Fibroblast of pulmonary artery (primary cell): ENCODE results near the gene MAGEC3.

Source experiments
- DNase-seq: peaks from one replicate; pipeline ENCODE4 v3.0.0-alpha.2; 2010; ENCODE audit warnings: low read depth
- H3K4me3 ChIP-seq: replicated peaks from 2 replicates; pipeline ENCODE4 v1.5.1; 2011; ENCODE audit warnings: low read depth, mild to moderate bottlenecking, control low read depth, low read length, moderate library complexity
- CTCF ChIP-seq: IDR thresholded peaks from 2 replicates; pipeline ENCODE4 v1.5.1; 2011; ENCODE audit warnings: mild to moderate bottlenecking, control low read depth, low read length, inconsistent platforms; ENCODE audit errors: missing control alignments

Gene MAGEC3

GRCh38 chrX:141903400-141904155 lies 65.5 kb downstream of the MAGEC3 start, which contains the start of gene MAGEC1:
TSS of gene MAGEC1 (plus strand) at chrX:141903894. CDS start at chrX:141905073, 1,179 bp downstream.
- no peak for TF ChIP-seq CTCF
- DNase-seq: no peak
- no peak within 1 kb of the TSS for H3K4me3 ChIP-seq

GRCh38 chrX:141904262-141904661 lies 66.1 kb downstream of the MAGEC3 start:
- DNase-seq: no peak
- TF ChIP-seq CTCF: no peak
- H3K4me3 ChIP-seq: no peak overlapping the region

GRCh38 chrX:141917801-141918200 lies 79.7 kb downstream of the MAGEC3 start:
- no peak for TF ChIP-seq CTCF
- H3K4me3 ChIP-seq: no peak overlapping the region

GRCh38 chrX:141924293-141924692 lies 86.2 kb downstream of the MAGEC3 start:
- no peak for TF ChIP-seq CTCF
- H3K4me3 ChIP-seq: no peak overlapping the region
- DNase-seq: no peak

More at GRCh38 chrX:141917801-141918200, 79.7 kb downstream of the MAGEC3 start:
- DNase-seq: no peak

GRCh38 chrX:141928432-141928831 lies 90.3 kb downstream of the MAGEC3 start:
- TF ChIP-seq CTCF: no peak
- DNase-seq: no peak
- no peak overlapping the region for H3K4me3 ChIP-seq

- DNase-seq: no peak
- TF ChIP-seq CTCF: no peak
These were observed 96.0 kb downstream of the MAGEC3 start for GRCh38 chrX:141934059-141934641.

GRCh38 chrX:141935645-141936044 lies 97.5 kb downstream of the MAGEC3 start:
- no peak overlapping the region for H3K4me3 ChIP-seq
- no peak for TF ChIP-seq CTCF
- DNase-seq: no peak

More at GRCh38 chrX:141934059-141934641, 96.0 kb downstream of the MAGEC3 start:
- no peak overlapping the region for H3K4me3 ChIP-seq
